ENCODE data around the gene ADAMTS12. TPM values are rescaled to one million over a fixed set of nuclear protein-coding genes. Genes with fewer than 3 reads are reported as not detected.

Gene ADAMTS12
- polyA plus RNA-seq, 3 donors: not detected

DNA sequence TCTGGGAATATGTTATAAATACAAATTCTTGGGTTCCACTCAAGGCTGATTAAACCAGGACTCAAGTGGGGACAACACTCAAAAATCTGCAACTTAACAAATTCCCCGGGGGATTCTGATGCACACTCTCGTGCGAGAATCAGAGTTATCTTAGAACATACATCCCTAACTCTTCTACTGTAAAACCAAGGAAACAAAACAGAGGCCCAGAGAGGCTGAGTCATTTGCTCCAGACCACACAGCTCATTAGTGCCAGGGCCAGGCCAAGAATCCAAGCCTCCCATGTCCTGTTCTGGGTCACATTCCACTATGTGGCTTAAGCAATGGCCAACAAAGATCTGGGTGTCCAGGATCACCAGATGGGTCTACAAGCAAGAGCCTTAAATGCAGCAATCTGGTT is 166.0 kb downstream of the ADAMTS12 start:
- Histone ChIP-seq H4K20me1 (ENCODE audit: insufficient read depth, low read length) (no peaks in the 10 kb centered on the region), H3K9ac (ENCODE audit: insufficient read depth, low read length, poor library complexity, severe bottlenecking) (no peak overlapping the region), H3K27me3 (ENCODE audit: control insufficient read depth in 2 of 2, insufficient read depth in 2 of 2, low read length in 2 of 2) (no peaks in the 10 kb centered on the region), H3K36me3 (replicated peaks in 1 of 2; ENCODE audit: control insufficient read depth in 1 of 2, insufficient read depth in 2 of 2, low read length in 2 of 2) (no peaks in the 10 kb centered on the region), H3K4me1 (ENCODE audit: control insufficient read depth in 1 of 2, insufficient read depth in 2 of 2, low read length in 2 of 2) (no peaks in the 10 kb centered on the region), H3K4me2 (replicated peaks; ENCODE audit: extremely low read depth, low read length, poor library complexity, severe bottlenecking) (no peak overlapping the region), H2AFZ (ENCODE audit: insufficient read depth, low read depth, low read length, poor library complexity, severe bottlenecking) (no peak overlapping the region), H3K79me2 (ENCODE audit: insufficient read depth, low read length) (no peaks in the 10 kb centered on the region), H3K9me3 (replicated peaks in 1 of 2; ENCODE audit: control insufficient read depth in 1 of 2, insufficient read depth in 1 of 2, low read length in 2 of 2) (no peaks in the 10 kb centered on the region), H3K4me3 (replicated peaks in 1 of 3; ENCODE audit: low read depth in 2 of 3, low read length in 3 of 3) (no peak overlapping the region), H3K27ac (ENCODE audit: low read depth in 1 of 2, low read length in 2 of 2) (no peak overlapping the region)
- no peaks in the 10 kb centered on the region for H3K4me1 Mint-ChIP-seq
- no peak for DNase-seq
- intact Hi-C loops (cut with micrococcal nuclease): no loop called here
- no peak for TF ChIP-seq CTCF (IDR thresholded peaks at IDR 0.05)
- H3K4me3 Mint-ChIP-seq: no peak overlapping the region
- no peak overlapping the region for H3K27ac Mint-ChIP-seq
- peaks cover 0 to 18% (median 4%) of the 10 kb centered on the region in 7 donors for H3K9me3 Mint-ChIP-seq
- no peaks in the 10 kb centered on the region for H3K36me3 Mint-ChIP-seq
- 98% methylated on average over 3 of the region's 3 CpGs for WGBS (ENCODE audit: insufficient coverage)
- peaks cover 0 to 3% (median 3%) of the 10 kb centered on the region in 3 donors for H3K27me3 Mint-ChIP-seq (ENCODE audit: low read depth in 3 of 3)

- Histone ChIP-seq H3K4me3 (replicated peaks in 1 of 3; ENCODE audit: low read depth in 2 of 3, low read length in 3 of 3) (no peak overlapping the region), H3K79me2 (ENCODE audit: insufficient read depth, low read length) (no peaks in the 10 kb centered on the region), H3K36me3 (replicated peaks in 1 of 2; ENCODE audit: control insufficient read depth in 1 of 2, insufficient read depth in 2 of 2, low read length in 2 of 2) (no peaks in the 10 kb centered on the region), H3K27me3 (ENCODE audit: control insufficient read depth in 2 of 2, insufficient read depth in 2 of 2, low read length in 2 of 2) (no peaks in the 10 kb centered on the region), H2AFZ (ENCODE audit: insufficient read depth, low read depth, low read length, poor library complexity, severe bottlenecking) (peak overlapping the region; percentile 7), H3K4me1 (ENCODE audit: control insufficient read depth in 1 of 2, insufficient read depth in 2 of 2, low read length in 2 of 2) (peaks cover 0 to 5% of the 10 kb centered on the region in 2 donors), H3K9ac (ENCODE audit: insufficient read depth, low read length, poor library complexity, severe bottlenecking) (no peak overlapping the region), H3K27ac (ENCODE audit: low read depth in 1 of 2, low read length in 2 of 2) (no peak overlapping the region), H3K4me2 (replicated peaks; ENCODE audit: extremely low read depth, low read length, poor library complexity, severe bottlenecking) (no peak overlapping the region), H4K20me1 (ENCODE audit: insufficient read depth, low read length) (no peaks in the 10 kb centered on the region), H3K9me3 (replicated peaks in 1 of 2; ENCODE audit: control insufficient read depth in 1 of 2, insufficient read depth in 1 of 2, low read length in 2 of 2) (no peaks in the 10 kb centered on the region)
- DNase-seq: no peak
- H3K27ac Mint-ChIP-seq: peak overlapping the region in 1 of 7 donors; percentile 21
- H3K27me3 Mint-ChIP-seq (ENCODE audit: low read depth in 3 of 3): peaks cover 0 to 2% (median 2%) of the 10 kb centered on the region in 3 donors
- no peak for TF ChIP-seq CTCF (IDR thresholded peaks at IDR 0.05)
- intact Hi-C loops (cut with micrococcal nuclease): no loop called here
- WGBS (ENCODE audit: insufficient coverage): 75% methylated on average over 4 of the region's 6 CpGs
- H3K36me3 Mint-ChIP-seq: no peaks in the 10 kb centered on the region
- H3K4me1 Mint-ChIP-seq: no peaks in the 10 kb centered on the region
- peaks cover 0 to 15% (median 2%) of the 10 kb centered on the region in 7 donors for H3K9me3 Mint-ChIP-seq
- H3K4me3 Mint-ChIP-seq: no peak overlapping the region
Observed at GRCh38 chr5:33721491-33722200, 170.1 kb downstream of the ADAMTS12 start.

All from CD14-positive monocyte (primary cell).